ENCODE data around the gene TNXB. TPM values are rescaled to one million over a fixed set of nuclear protein-coding genes. Genes with fewer than 3 reads are reported as not detected.
A peak's percentile ranks its signal among the peaks of the same experiment; 100 is the strongest.

TNXB gene
- total and polyA plus RNA-seq, 9 of the 15 experiments (the other 6 are each of a cell fraction or from before 2014, with no cell fraction given), result 0.14 to 28.1 (median 12.4) TPM

- TF ChIP-seq, protein P1, sequence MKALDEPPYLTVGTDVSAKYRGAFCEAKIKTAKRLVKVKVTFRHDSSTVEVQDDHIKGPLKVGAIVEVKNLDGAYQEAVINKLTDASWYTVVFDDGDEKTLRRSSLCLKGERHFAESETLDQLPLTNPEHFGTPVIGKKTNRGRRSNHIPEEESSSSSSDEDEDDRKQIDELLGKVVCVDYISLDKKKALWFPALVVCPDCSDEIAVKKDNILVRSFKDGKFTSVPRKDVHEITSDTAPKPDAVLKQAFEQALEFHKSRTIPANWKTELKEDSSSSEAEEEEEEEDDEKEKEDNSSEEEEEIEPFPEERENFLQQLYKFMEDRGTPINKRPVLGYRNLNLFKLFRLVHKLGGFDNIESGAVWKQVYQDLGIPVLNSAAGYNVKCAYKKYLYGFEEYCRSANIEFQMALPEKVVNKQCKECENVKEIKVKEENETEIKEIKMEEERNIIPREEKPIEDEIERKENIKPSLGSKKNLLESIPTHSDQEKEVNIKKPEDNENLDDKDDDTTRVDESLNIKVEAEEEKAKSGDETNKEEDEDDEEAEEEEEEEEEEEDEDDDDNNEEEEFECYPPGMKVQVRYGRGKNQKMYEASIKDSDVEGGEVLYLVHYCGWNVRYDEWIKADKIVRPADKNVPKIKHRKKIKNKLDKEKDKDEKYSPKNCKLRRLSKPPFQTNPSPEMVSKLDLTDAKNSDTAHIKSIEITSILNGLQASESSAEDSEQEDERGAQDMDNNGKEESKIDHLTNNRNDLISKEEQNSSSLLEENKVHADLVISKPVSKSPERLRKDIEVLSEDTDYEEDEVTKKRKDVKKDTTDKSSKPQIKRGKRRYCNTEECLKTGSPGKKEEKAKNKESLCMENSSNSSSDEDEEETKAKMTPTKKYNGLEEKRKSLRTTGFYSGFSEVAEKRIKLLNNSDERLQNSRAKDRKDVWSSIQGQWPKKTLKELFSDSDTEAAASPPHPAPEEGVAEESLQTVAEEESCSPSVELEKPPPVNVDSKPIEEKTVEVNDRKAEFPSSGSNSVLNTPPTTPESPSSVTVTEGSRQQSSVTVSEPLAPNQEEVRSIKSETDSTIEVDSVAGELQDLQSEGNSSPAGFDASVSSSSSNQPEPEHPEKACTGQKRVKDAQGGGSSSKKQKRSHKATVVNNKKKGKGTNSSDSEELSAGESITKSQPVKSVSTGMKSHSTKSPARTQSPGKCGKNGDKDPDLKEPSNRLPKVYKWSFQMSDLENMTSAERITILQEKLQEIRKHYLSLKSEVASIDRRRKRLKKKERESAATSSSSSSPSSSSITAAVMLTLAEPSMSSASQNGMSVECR (CRISPR knock-in tag; IDR thresholded peaks at IDR 0.05), result no peak
- TF ChIP-seq PTRF (tag; IDR thresholded peaks at IDR 0.05) (no peak), CTBP1 (IDR thresholded peaks at IDR 0.05; ENCODE audit: borderline replicate concordance) (peak; percentile 41; the same call in 1 of the 2 replicates), ZBTB2 (IDR thresholded peaks at IDR 0.05) (no peak), MEIS2 (IDR thresholded peaks at IDR 0.05; ENCODE audit: partially characterized antibody) (no peak), KLF10 (CRISPR knock-in tag; IDR thresholded peaks at IDR 0.05) (no peak), PRMT5 (CRISPR knock-in tag; IDR thresholded peaks at IDR 0.05) (no peak), ZNF76 (CRISPR knock-in tag; IDR thresholded peaks at IDR 0.05; ENCODE audit: borderline replicate concordance) (no peak), ZBTB7A (IDR thresholded peaks at IDR 0.05; ENCODE audit: borderline replicate concordance, control insufficient read depth, low read depth, low read length) (no peak), HMG20A (CRISPR knock-in tag; conservative IDR thresholded peaks at IDR 0.05) (no peak), DPF2 (IDR thresholded peaks at IDR 0.05) (peak; percentile 31; the same call in 1 of the 2 replicates), ZNF24 (IDR thresholded peaks at IDR 0.05) (no peak), BRF1 (IDR thresholded peaks at IDR 0.05; ENCODE audit: borderline replicate concordance, extremely low read depth, insufficient read length) (no peak), PHF8 (IDR thresholded peaks at IDR 0.05; ENCODE audit: borderline replicate concordance, low read length) (no peak), SRSF3 (IDR thresholded peaks at IDR 0.05; ENCODE audit: insufficient read depth, low read length) (no peak), FOXP4 (CRISPR knock-in tag; IDR thresholded peaks at IDR 0.05; ENCODE audit: borderline replicate concordance) (0 out of 2 replicates have a peak, but pooled peaks have one; percentile 22)
- TF ChIP-seq, protein P2, sequence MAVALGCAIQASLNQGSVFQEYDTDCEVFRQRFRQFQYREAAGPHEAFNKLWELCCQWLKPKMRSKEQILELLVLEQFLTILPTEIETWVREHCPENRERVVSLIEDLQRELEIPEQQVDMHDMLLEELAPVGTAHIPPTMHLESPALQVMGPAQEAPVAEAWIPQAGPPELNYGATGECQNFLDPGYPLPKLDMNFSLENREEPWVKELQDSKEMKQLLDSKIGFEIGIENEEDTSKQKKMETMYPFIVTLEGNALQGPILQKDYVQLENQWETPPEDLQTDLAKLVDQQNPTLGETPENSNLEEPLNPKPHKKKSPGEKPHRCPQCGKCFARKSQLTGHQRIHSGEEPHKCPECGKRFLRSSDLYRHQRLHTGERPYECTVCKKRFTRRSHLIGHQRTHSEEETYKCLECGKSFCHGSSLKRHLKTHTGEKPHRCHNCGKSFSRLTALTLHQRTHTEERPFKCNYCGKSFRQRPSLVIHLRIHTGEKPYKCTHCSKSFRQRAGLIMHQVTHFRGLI (CRISPR knock-in tag; IDR thresholded peaks at IDR 0.05), result no peak
These were observed 27.8 kb downstream of the TNXB start (continued) for GRCh38 chr6:32081168-32081990.

Data from K562 (cell line).